CD4-positive, alpha-beta T cell (primary cell): Measurements from ENCODE around the gene SLC16A6. TPM values are rescaled to one million over a fixed set of nuclear protein-coding genes. Genes with fewer than 3 reads are reported as not detected.
A peak's percentile ranks its signal among the peaks of the same experiment; 100 is the strongest.
"Not testable (repeated sequence)": the region's sequence is repeated elsewhere in the genome, so short reads cannot be mapped to it uniquely, and the experiment has no call there.

Experiments
- ATAC-seq: fragments of 200-7000 bp; cut with Tn5 transposase; one replicate; pipeline ENCODE4 v1.10.0; 2022; ENCODE audit warnings: mild to moderate bottlenecking; ENCODE audit not compliant: poor library complexity
- CTCF ChIA-PET: fragments of 350-600 bp; sonication (Branson Sonifier 250); formaldehyde crosslinking; loops from one replicate; lab custom pipeline; 2021; ENCODE audit warnings: antibody characterized with exemption, inconsistent platforms; lab: Charles Lee
- POLR2A ChIA-PET: fragments of 350-600 bp; sonication (Branson Sonifier 250); formaldehyde crosslinking; loops from one replicate; lab custom pipeline; 2021; ENCODE audit warnings: antibody characterized with exemption, inconsistent platforms; lab: Charles Lee
- DNase-seq, 14 experiments: peaks; one replicate each; pipeline ENCODE4 v3.0.0-alpha.2; 2013 to 2020; ENCODE audit warnings: mixed read lengths in 2 of 14
- H3K27ac ChIP-seq, 2 donors: one replicate each; pipeline versions ENCODE4 v1.5.1 to v1.7.0; 2013; ENCODE audit warnings: low read length in 2 of 2, low read depth in 1 of 2, mild to moderate bottlenecking in 1 of 2
- H3K27me3 ChIP-seq, 2 experiments: 1 replicate in 1 of 2; 2 replicates in 1 of 2; pipeline versions ENCODE4 v1.6.1 to v1.7.0; 2013; ENCODE audit warnings: low read length in 2 of 2, control low read depth in 1 of 2, mild to moderate bottlenecking in 1 of 2, moderate library complexity in 1 of 2; ENCODE audit not compliant: insufficient read depth in 2 of 2, control insufficient read depth in 1 of 2
- H3K36me3 ChIP-seq: one replicate; pipeline ENCODE4 v1.6.1; 2013; ENCODE audit warnings: low read length, control low read depth; ENCODE audit not compliant: insufficient read depth
- H3K4me1 ChIP-seq: one replicate; pipeline ENCODE4 v1.6.1; 2013; ENCODE audit warnings: low read length, control low read depth; ENCODE audit not compliant: insufficient read depth
- H3K4me3 ChIP-seq: one replicate; pipeline ENCODE4 v1.5.1; 2013; ENCODE audit warnings: mild to moderate bottlenecking, low read length, moderate library complexity
- H3K9me3 ChIP-seq, 2 experiments: 1 replicate in 1 of 2; 2 replicates in 1 of 2; pipeline versions ENCODE4 v1.6.1 to v1.7.0; 2013; ENCODE audit warnings: low read length in 2 of 2, mild to moderate bottlenecking in 2 of 2, control low read depth in 1 of 2, moderate library complexity in 1 of 2; ENCODE audit not compliant: control insufficient read depth in 1 of 2, insufficient read depth in 1 of 2
- H3K27ac Mint-ChIP-seq: one replicate; pipeline ENCODE4 v1.8.0; 2020; ENCODE audit warnings: mixed read lengths
- H3K27me3 Mint-ChIP-seq: one replicate; pipeline ENCODE4 v1.8.0; 2021; ENCODE audit warnings: mixed read lengths
- H3K36me3 Mint-ChIP-seq: one replicate; pipeline ENCODE4 v1.8.0; 2021; ENCODE audit warnings: low read depth, mixed read lengths
- H3K4me1 Mint-ChIP-seq: one replicate; pipeline ENCODE4 v1.8.0; 2021; ENCODE audit warnings: low read depth, mixed read lengths
- H3K4me3 Mint-ChIP-seq: one replicate; pipeline ENCODE4 v1.8.0; 2020; ENCODE audit warnings: mild to moderate bottlenecking, mixed read lengths
- H3K9me3 Mint-ChIP-seq: one replicate; pipeline ENCODE4 v1.8.0; 2020; ENCODE audit warnings: mixed read lengths
- CTCF ChIP-seq: fragments of 200-600 bp; IDR thresholded peaks from one replicate; pipeline ENCODE4 v1.8.0; 2022; ENCODE audit warnings: antibody characterized with exemption, mild to moderate bottlenecking
- intact Hi-C, 2 experiments: fragments of 100-400 bp; cut with DNase I in 1 of 2; cut with micrococcal nuclease in 1 of 2; formaldehyde crosslinking; loops; one replicate each; pipeline versions ENCODE4 v1.15.1 to v1.9.0; 2023 to 2025; cut with DNase I, micrococcal nuclease
- total RNA-seq, 174 experiments: library from RNA in 2 of 174; stranded (reverse) in 2 of 174; gene quantifications; one replicate each; pipeline ENCODE4 v1.2.3 and lab custom pipeline; 2021 to 2026

SLC16A6 gene
- total RNA-seq, 2 experiments from 2014 or later = 7.7 to 9.5 TPM

DNA sequence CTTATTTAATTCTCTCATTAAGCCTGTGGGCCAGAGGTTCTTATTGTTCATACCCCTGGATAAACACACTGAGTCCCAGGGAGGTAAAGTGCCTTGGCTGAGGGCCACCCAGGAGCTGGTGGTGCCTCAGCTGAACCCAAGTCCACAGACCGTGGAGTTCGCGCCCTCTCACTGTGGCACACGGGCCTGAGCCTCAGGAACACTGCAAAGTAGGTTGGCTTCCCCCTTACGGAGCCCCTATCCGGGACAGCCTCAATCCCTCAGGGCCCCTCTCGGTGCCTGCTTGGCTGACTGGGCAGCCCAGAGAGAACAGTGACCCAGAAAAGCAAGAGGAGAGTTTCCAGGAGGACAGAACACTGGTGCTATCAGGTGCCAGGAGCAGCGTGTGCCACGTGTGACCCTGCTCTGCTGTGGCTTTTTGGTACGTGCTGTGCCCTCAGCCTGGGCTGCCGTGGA, 55.6 kb downstream of the SLC16A6 start:
- CTCF ChIA-PET = interaction anchor here (0.9 to 1.3 kb wide), 2 partner anchors 13 to 35 kb away, joined by 3 read pairs; no protein-coding TSS in a partner anchor
- H3K4me3 Mint-ChIP-seq, H3K9me3 ChIP-seq, intact Hi-C loops, H3K9me3 Mint-ChIP-seq, H3K27me3 ChIP-seq, H3K27me3 Mint-ChIP-seq, H3K4me3 ChIP-seq, ATAC-seq, POLR2A ChIA-PET, H3K36me3 Mint-ChIP-seq, H3K36me3 ChIP-seq: not testable (repeated sequence)
- Mint-ChIP-seq H3K27ac (peak overlapping the region; percentile 73), H3K4me1 (peaks cover 42% of the 10 kb centered on the region)
- DNase-seq = peak in 1 of 14 experiments; percentile 38
- H3K27ac ChIP-seq = peak overlapping the region; percentile 29 to 72
- H3K4me1 ChIP-seq = peaks cover 48% of the 10 kb centered on the region

- H3K9me3 ChIP-seq, H3K4me3 Mint-ChIP-seq, H3K27me3 Mint-ChIP-seq, H3K9me3 Mint-ChIP-seq, H3K4me3 ChIP-seq, ATAC-seq, H3K36me3 ChIP-seq, H3K36me3 Mint-ChIP-seq, POLR2A ChIA-PET, H3K27me3 ChIP-seq, intact Hi-C loops: not testable (repeated sequence)
- Histone ChIP-seq H3K4me1 (peaks cover 44% of the 10 kb centered on the region), H3K27ac (peak overlapping the region in 1 of 2 donors; percentile 24)
- Mint-ChIP-seq H3K4me1 (peaks cover 37% of the 10 kb centered on the region), H3K27ac (peak overlapping the region; percentile 73)
- CTCF ChIA-PET = interaction anchor here (0.9 to 1.3 kb wide), 2 partner anchors 14 to 34 kb away, joined by 3 read pairs; no protein-coding TSS in a partner anchor
- peak in 4 of 14 experiments; percentile 50 to 88 (median 82) for DNase-seq
Observed at GRCh38 chr17:68234726-68235335, 56.1 kb downstream of the SLC16A6 start.

- H3K4me3 Mint-ChIP-seq, H3K27ac ChIP-seq, H3K27me3 Mint-ChIP-seq, intact Hi-C loops, H3K4me3 ChIP-seq, H3K9me3 Mint-ChIP-seq, H3K27me3 ChIP-seq, ATAC-seq, CTCF ChIA-PET, H3K36me3 ChIP-seq, H3K9me3 ChIP-seq, H3K27ac Mint-ChIP-seq: not testable (repeated sequence)
- POLR2A ChIA-PET = interaction anchor here (1.1 to 2.5 kb wide), 3 partner anchors 15 to 52 kb away, joined by 3 to 10 read pairs (median 4); partner anchors contain the start of gene AMZ2
- peaks cover 24% of the 10 kb centered on the region for H3K4me1 ChIP-seq
- DNase-seq = peak in 1 of 14 experiments; percentile 41
- Mint-ChIP-seq H3K36me3 (peaks cover 17% of the 10 kb centered on the region), H3K4me1 (peaks cover 26% of the 10 kb centered on the region)
Observed at GRCh38 chr17:68232741-68233140, 58.2 kb downstream of the SLC16A6 start.

DNA sequence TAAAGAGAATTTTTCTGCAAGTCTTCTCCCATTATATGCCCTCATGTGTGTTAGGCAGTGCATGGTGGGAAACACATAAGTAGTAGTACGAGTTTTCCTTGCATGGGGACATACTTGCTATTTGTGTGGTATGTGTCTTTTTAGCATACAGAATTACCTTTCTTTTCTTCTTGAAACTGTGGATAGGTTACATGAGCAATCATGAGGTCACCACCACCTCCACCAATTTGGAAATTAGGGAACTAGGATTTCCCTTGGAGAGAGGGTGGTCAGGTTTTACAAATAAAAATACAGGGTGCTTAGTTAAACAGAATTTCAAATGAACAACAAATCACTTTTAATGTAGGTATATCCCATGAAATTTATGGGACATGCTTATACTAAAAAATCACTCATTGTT, 59.4 kb downstream of the SLC16A6 start:
- H3K27ac ChIP-seq = no peak overlapping the region
- no peak for TF ChIP-seq CTCF
- ChIA-PET POLR2A (no interaction called here), CTCF (no interaction called here)
- Mint-ChIP-seq H3K27me3 (no peaks in the 10 kb centered on the region), H3K9me3 (no peaks in the 10 kb centered on the region), H3K4me3 (no peak overlapping the region), H3K36me3 (peaks cover 20% of the 10 kb centered on the region), H3K4me1 (peaks cover 16% of the 10 kb centered on the region), H3K27ac (no peak overlapping the region)
- ATAC-seq = no peak
- intact Hi-C loops = no loop called here
- H3K27me3 ChIP-seq = no peaks in the 10 kb centered on the region
- DNase-seq = no peak
- peaks cover 3% of the 10 kb centered on the region for H3K36me3 ChIP-seq
- no peaks in the 10 kb centered on the region for H3K9me3 ChIP-seq
- no peak overlapping the region for H3K4me3 ChIP-seq
- peaks cover 17% of the 10 kb centered on the region for H3K4me1 ChIP-seq

GRCh38 chr17:68231131-68231530, 59.8 kb downstream of the SLC16A6 start:
- H3K27ac Mint-ChIP-seq, H3K9me3 Mint-ChIP-seq, POLR2A ChIA-PET, DNase-seq, H3K4me3 Mint-ChIP-seq, H3K9me3 ChIP-seq, CTCF ChIA-PET, H3K27ac ChIP-seq, H3K36me3 ChIP-seq, ATAC-seq, H3K27me3 ChIP-seq, intact Hi-C loops, H3K4me3 ChIP-seq, H3K27me3 Mint-ChIP-seq: not testable (repeated sequence)
- peaks cover 20% of the 10 kb centered on the region for H3K36me3 Mint-ChIP-seq
- peaks cover 16% of the 10 kb centered on the region for H3K4me1 Mint-ChIP-seq
- H3K4me1 ChIP-seq = peaks cover 17% of the 10 kb centered on the region
